Muscle of leg (tissue), 16 donors: Measurements from ENCODE around the gene TOGARAM1. TPM values are rescaled to one million over a fixed set of nuclear protein-coding genes. Genes with fewer than 3 reads are reported as not detected.

Source experiments
- DNase-seq: peaks from one replicate; pipeline ENCODE4 v3.0.0; 2013
- H3K27ac ChIP-seq: one replicate; pipeline ENCODE4 v1.5.1; 2013; ENCODE audit warnings: mild to moderate bottlenecking, low read length, control low read depth
- H3K27me3 ChIP-seq: one replicate; pipeline ENCODE4 v1.6.1; 2013; ENCODE audit warnings: low read length; ENCODE audit not compliant: control insufficient read depth, insufficient read depth
- H3K36me3 ChIP-seq: one replicate; pipeline ENCODE4 v1.6.1; 2013; ENCODE audit warnings: low read length; ENCODE audit not compliant: control insufficient read depth, insufficient read depth
- H3K4me1 ChIP-seq: one replicate; pipeline ENCODE4 v1.6.1; 2013; ENCODE audit warnings: low read length; ENCODE audit not compliant: control insufficient read depth, insufficient read depth
- H3K4me3 ChIP-seq: one replicate; pipeline ENCODE4 v1.5.1; 2013; ENCODE audit warnings: low read length, control low read depth
- H3K9me3 ChIP-seq: replicated peaks from 2 replicates; pipeline ENCODE4 v1.6.1; 2013; ENCODE audit warnings: low read depth, low read length; ENCODE audit not compliant: control insufficient read depth
- WGBS: methylation state at CpG from one replicate; pipeline ENCODE4 v1.1.5; 2013; ENCODE audit warnings: missing lambda C conversion rate; ENCODE audit not compliant: insufficient coverage; 5-methylcytosine and 5-hydroxymethylcytosine counted together
- long read RNA-seq, 11 donors: transcript quantifications; one replicate each; lab custom pipeline, GENCODE V29; 2026
- polyA plus RNA-seq, 8 donors: library from polyadenylated mRNA; unstranded; fragments of 120-200 nt; gene quantifications; one replicate each; pipeline versions ENCODE4 v1.2.1 to v1.2.3, GENCODE V29; 2013; ENCODE audit warnings: inconsistent platforms in 1 of 8, low replicate concordance in 1 of 8; ENCODE audit not compliant: insufficient read length in 8 of 8, insufficient read depth in 1 of 8
- total RNA-seq: library from RNA; stranded (reverse); fragments of 120-200 nt; gene quantifications from one replicate; pipeline ENCODE4 v1.2.4, GENCODE V29; 2013

TOGARAM1 gene, protein sequence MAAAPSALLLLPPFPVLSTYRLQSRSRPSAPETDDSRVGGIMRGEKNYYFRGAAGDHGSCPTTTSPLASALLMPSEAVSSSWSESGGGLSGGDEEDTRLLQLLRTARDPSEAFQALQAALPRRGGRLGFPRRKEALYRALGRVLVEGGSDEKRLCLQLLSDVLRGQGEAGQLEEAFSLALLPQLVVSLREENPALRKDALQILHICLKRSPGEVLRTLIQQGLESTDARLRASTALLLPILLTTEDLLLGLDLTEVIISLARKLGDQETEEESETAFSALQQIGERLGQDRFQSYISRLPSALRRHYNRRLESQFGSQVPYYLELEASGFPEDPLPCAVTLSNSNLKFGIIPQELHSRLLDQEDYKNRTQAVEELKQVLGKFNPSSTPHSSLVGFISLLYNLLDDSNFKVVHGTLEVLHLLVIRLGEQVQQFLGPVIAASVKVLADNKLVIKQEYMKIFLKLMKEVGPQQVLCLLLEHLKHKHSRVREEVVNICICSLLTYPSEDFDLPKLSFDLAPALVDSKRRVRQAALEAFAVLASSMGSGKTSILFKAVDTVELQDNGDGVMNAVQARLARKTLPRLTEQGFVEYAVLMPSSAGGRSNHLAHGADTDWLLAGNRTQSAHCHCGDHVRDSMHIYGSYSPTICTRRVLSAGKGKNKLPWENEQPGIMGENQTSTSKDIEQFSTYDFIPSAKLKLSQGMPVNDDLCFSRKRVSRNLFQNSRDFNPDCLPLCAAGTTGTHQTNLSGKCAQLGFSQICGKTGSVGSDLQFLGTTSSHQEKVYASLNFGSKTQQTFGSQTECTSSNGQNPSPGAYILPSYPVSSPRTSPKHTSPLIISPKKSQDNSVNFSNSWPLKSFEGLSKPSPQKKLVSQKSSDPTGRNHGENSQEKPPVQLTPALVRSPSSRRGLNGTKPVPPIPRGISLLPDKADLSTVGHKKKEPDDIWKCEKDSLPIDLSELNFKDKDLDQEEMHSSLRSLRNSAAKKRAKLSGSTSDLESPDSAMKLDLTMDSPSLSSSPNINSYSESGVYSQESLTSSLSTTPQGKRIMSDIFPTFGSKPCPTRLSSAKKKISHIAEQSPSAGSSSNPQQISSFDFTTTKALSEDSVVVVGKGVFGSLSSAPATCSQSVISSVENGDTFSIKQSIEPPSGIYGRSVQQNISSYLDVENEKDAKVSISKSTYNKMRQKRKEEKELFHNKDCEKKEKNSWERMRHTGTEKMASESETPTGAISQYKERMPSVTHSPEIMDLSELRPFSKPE (N-terminal part only)
- total RNA-seq: 22.1 TPM
- 10 to 100 TPM; 20.5 to 29.9 (median 21.9) TPM for polyA plus RNA-seq
- long read RNA-seq, donor 1, partial matches to known transcripts: 5 of 6 reads
- long read RNA-seq, donor 1, other reads (novel, unspliced or antisense): 0 of 6 reads
- long read RNA-seq, donor 2: 0 reads
- long read RNA-seq, donor 3, full-length matches to known transcripts: 2 of 20 reads
- long read RNA-seq, donor 3, partial matches to known transcripts: 18 of 20 reads
- long read RNA-seq, donor 3, other reads (novel, unspliced or antisense): 0 of 20 reads
- long read RNA-seq, donor 4, partial matches to known transcripts: 7 of 7 reads
- long read RNA-seq, donor 4, other reads (novel, unspliced or antisense): 0 of 7 reads
- long read RNA-seq, donor 5, partial matches to known transcripts: 26 of 28 reads
- long read RNA-seq, donor 5, other reads (novel, unspliced or antisense): 0 of 28 reads
- long read RNA-seq, donor 6, full-length matches to known transcripts: 3 of 11 reads
- long read RNA-seq, donor 6, partial matches to known transcripts: 8 of 11 reads
- long read RNA-seq, donor 6, other reads (novel, unspliced or antisense): 0 of 11 reads
- long read RNA-seq, donor 7, full-length matches to known transcripts: 3 of 19 reads
- long read RNA-seq, donor 7, partial matches to known transcripts: 16 of 19 reads
- long read RNA-seq, donor 7, other reads (novel, unspliced or antisense): 0 of 19 reads
- long read RNA-seq, donor 8, full-length matches to known transcripts: 1 of 6 reads
- long read RNA-seq, donor 8, partial matches to known transcripts: 5 of 6 reads
- long read RNA-seq, donor 8, other reads (novel, unspliced or antisense): 0 of 6 reads
- long read RNA-seq, donor 9: 0 reads
- long read RNA-seq, donor 10, full-length matches to known transcripts: 2 of 14 reads
- long read RNA-seq, donor 10, partial matches to known transcripts: 12 of 14 reads
- long read RNA-seq, donor 10, other reads (novel, unspliced or antisense): 0 of 14 reads
- long read RNA-seq, donor 11, partial matches to known transcripts: 9 of 9 reads
- long read RNA-seq, donor 11, other reads (novel, unspliced or antisense): 0 of 9 reads

DNA sequence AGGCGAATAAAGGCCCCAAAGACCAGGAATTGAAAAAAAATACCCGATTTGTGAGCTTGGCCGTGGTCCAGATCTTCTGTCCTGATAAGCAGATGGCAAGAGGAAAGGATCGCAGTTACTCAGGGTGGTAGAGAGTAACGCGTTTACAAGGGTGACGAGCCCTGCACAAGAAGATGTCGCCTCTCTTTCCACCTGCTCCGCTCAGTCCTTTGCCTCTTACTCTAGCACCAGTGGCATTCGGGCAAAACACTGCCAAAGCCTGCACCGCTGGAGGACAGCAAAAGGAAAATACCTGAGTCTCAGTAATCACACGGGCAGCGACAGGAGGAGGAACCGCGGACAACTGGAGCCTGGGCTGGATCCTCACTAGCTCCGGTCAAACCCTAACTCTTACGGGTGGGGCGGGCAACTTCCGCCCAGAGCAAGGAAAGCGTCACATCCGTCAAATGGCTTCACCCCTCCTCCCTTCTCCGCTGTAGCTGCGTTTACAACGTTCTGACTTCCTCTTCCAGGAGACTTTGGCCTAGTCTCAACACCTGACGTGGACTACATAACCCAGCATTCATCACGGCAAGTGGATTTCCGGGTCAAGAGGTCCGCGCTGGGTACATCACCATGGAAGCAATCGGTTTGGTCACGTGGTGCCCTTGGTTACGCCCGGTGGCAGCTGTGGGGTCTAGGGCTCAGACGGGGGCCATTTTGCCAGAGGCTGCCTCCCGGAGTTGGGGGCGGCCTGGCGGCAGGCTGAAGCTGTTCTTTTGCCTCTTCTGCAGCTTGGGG is at the start of gene TOGARAM1, which contains the start of gene KLHL28:
TOGARAM1 (plus strand) TSS at position 637 of the 780 bp plus-strand sequence. CDS start 232 bp downstream, outside the sequence.
KLHL28 (minus strand) TSS at position 394 of the 780 bp plus-strand sequence. CDS start 16,019 bp downstream, outside the sequence.
- Histone ChIP-seq H3K4me1 (peaks cover 6% of the 10 kb centered on the region), H3K9me3 (no peaks in the 10 kb centered on the region), H3K36me3 (no peaks in the 10 kb centered on the region), H3K27ac (peak within 1 kb of the TSS; percentile 96), H3K27me3 (no peaks in the 10 kb centered on the region), H3K4me3 (peak within 1 kb of the TSS; percentile 62)
- DNase-seq: peak; percentile 100
- WGBS: under 1% methylated on average over 35 of the region's 37 CpGs

DNA sequence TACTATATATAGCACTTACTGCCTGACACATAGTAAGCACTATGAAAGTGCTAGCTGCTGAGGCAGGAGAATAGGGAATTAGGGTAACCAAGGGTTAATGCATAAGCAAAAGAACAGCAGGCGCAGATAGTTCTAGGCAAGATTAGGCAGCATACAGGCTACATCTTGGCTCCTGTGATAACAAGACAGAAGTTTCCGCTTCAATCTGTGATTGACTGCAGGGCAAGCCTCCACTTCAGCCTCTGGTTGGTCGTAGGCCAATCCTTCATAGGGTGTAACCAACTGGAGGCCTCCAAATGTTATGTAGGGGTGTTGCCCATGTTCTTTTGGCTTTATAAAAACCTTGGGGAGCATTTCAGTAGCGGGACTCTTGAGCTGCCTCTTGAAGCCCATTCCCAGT is 47.1 kb upstream of the TOGARAM1 start:
- Histone ChIP-seq H3K27me3 (peaks cover 7% of the 10 kb centered on the region), H3K27ac (no peak overlapping the region), H3K9me3 (peaks cover 3% of the 10 kb centered on the region), H3K4me1 (no peaks in the 10 kb centered on the region), H3K36me3 (no peaks in the 10 kb centered on the region), H3K4me3 (no peak overlapping the region)
- peak; percentile 76 for DNase-seq
- 17% methylated on average over 2 of the region's 4 CpGs for WGBS

DNA sequence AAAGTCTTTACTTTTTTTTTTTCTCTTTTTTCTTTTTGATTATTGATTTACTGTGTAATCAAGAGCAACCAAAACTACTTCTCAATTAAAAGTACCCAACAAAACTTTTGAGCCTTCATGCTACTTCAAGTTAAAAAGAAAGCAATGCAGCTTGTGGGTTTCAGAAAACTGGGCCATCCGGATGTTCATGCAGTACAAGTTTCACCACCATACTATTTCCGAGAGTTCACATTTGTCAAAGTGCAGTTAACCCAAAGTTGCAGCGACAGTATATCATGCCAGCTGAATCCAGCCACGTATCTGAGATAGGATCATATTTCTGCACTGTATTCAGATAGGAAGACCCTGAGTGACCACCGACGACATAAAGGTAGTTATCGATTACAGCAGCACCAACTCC is 33.2 kb upstream of the TOGARAM1 start:
- no peak for DNase-seq
- Histone ChIP-seq H3K4me1 (no peaks in the 10 kb centered on the region), H3K4me3 (no peak overlapping the region), H3K27me3 (no peaks in the 10 kb centered on the region), H3K27ac (no peak overlapping the region), H3K36me3 (peaks cover 2% of the 10 kb centered on the region), H3K9me3 (no peaks in the 10 kb centered on the region)
- 84% methylated on average over 4 of the region's 7 CpGs for WGBS

DNA sequence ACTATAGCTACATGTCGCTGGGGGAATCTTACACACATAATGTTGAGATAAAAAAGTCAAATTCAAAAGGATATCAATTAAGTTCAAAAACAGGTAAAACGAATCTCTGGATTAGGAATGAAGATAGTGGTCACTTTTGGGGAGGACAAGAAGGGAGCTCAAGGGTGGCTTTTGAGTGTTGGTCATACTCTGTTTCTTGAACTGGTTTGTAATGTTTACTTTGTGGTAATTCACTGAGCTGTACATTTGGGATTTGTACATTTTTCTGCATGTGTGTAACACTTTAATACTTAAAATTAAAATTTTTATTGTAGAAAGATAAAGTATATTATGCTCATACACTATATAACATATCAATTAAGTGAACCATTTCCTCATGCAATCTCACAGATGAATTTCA is 26.8 kb upstream of the TOGARAM1 start:
- 100% methylated on average over 1 of the region's 2 CpGs for WGBS
- Histone ChIP-seq H3K27ac (no peak overlapping the region), H3K36me3 (peaks cover 18% of the 10 kb centered on the region), H3K4me1 (no peaks in the 10 kb centered on the region), H3K9me3 (no peaks in the 10 kb centered on the region), H3K27me3 (no peaks in the 10 kb centered on the region), H3K4me3 (no peak overlapping the region)
- no peak for DNase-seq

DNA sequence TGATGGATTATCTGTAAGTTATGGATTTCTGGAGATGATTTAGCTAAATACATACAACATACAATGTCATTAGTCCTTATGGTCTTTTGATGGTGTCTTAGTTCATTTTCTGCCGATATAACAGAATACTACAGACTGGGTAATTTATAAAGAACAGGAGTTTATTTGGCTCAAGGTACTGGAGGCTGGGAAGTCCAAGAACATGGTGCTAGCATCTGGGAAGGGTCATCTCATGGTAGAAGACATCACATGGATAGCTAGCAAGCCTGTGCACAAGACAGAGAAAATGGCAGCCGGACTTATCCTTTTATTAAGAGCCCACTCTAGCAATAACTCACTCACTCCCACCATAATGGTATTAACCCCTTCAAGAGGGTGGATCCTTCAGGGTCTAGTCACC is 24.4 kb upstream of the TOGARAM1 start:
- Histone ChIP-seq H3K27ac (no peak overlapping the region), H3K36me3 (peaks cover 18% of the 10 kb centered on the region), H3K4me3 (no peak overlapping the region), H3K27me3 (no peaks in the 10 kb centered on the region), H3K9me3 (no peaks in the 10 kb centered on the region), H3K4me1 (no peaks in the 10 kb centered on the region)
- DNase-seq: no peak
- 100% methylated on average over 1 of the region's 2 CpGs for WGBS

DNA sequence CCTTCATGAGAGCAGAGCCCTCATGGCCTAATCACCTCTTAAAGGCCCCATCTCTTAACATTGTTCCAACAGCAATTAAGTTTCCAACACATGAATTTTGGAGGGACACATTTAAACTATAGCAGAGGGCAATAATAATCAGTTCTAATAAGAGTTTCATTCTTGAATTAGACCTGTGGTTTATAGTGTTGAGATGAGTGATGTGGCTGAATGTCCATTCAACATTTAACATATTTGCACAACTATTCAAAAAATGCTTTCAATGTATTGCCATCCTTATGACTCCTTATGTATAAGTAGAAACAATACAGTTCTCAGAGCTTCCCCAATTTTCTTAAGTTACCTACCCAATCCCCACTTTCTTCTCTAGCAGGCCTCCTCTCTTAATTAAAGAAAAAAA is 21.8 kb upstream of the TOGARAM1 start:
- Histone ChIP-seq H3K4me3 (no peak overlapping the region), H3K27me3 (no peaks in the 10 kb centered on the region), H3K4me1 (no peaks in the 10 kb centered on the region), H3K27ac (no peak overlapping the region), H3K36me3 (peaks cover 17% of the 10 kb centered on the region), H3K9me3 (no peaks in the 10 kb centered on the region)
- no peak for DNase-seq

DNA sequence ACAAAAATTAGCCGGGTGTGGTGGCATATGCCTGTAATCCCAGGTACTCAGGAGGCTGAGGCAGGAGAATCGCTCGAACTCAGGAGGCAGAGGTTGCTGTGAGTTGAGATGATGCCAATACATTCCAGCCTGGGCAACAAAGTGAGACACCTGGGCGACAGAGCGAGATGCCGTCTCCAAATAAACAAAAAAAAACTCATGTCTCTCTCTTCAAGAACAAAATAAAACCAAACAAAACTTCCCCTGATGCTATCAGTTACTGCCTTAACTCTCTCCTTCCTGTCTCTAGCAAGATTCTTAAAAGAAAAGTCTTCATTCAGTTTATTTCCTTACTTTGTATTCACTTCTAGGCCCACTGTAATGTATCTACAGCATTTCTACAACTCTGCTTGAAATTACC is 21.0 kb upstream of the TOGARAM1 start:
- 92% methylated on average over 5 of the region's 6 CpGs for WGBS
- no peak for DNase-seq
- Histone ChIP-seq H3K4me3 (no peak overlapping the region), H3K27ac (no peak overlapping the region), H3K36me3 (peaks cover 22% of the 10 kb centered on the region), H3K9me3 (no peaks in the 10 kb centered on the region), H3K27me3 (no peaks in the 10 kb centered on the region), H3K4me1 (no peaks in the 10 kb centered on the region)

DNA sequence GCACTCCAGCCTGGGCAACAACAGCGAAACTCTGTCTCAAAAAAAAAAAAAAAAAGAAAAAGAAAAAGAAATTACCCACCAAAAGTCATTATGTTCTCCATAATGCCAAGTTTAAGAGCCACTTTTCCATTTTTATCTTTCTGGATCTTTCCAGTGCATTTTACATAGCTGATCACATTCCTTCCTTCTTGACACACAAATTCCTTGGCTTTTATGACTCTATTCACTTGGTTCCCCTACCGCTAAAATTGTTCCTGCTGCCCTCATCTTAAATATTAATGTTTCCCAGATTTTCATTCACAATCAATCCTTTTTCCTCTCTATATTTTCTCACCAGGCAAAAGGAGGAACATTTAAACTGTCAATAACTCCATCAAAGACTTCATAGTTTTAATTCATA is 20.4 kb upstream of the TOGARAM1 start:
- peak; percentile 30 for DNase-seq
- no peak overlapping the region for H3K4me3 ChIP-seq

More for the DNA sequence above, 20.4 kb upstream of the TOGARAM1 start:
- WGBS: 80% methylated on average over 1 of the region's 2 CpGs
- Histone ChIP-seq H3K36me3 (peaks cover 22% of the 10 kb centered on the region), H3K4me1 (no peaks in the 10 kb centered on the region), H3K9me3 (no peaks in the 10 kb centered on the region), H3K27me3 (no peaks in the 10 kb centered on the region), H3K27ac (no peak overlapping the region)
